Osteocyte (in vitro differentiated cells): ENCODE data around the gene ERRFI1. TPM values are rescaled to one million over a fixed set of nuclear protein-coding genes. Genes with fewer than 3 reads are reported as not detected.

ENCODE experiments used
- DNase-seq: peaks from one replicate; pipeline ENCODE4 v3.0.0; 2021; ENCODE audit warnings: mixed read lengths; ENCODE audit not compliant: unreplicated experiment; ENCODE audit errors: extremely low spot score
- H3K27ac Mint-ChIP-seq: one replicate; pipeline ENCODE4 v1.8.0; 2021; ENCODE audit warnings: mild to moderate bottlenecking, mixed read lengths; ENCODE audit not compliant: unreplicated experiment
- H3K27me3 Mint-ChIP-seq: one replicate; pipeline ENCODE4 v1.8.0; 2021; ENCODE audit warnings: mixed read lengths; ENCODE audit not compliant: unreplicated experiment
- H3K36me3 Mint-ChIP-seq: one replicate; pipeline ENCODE4 v1.8.0; 2021; ENCODE audit warnings: mixed read lengths; ENCODE audit not compliant: unreplicated experiment
- H3K4me1 Mint-ChIP-seq: one replicate; pipeline ENCODE4 v1.8.0; 2021; ENCODE audit warnings: mixed read lengths; ENCODE audit not compliant: unreplicated experiment
- H3K4me3 Mint-ChIP-seq: one replicate; pipeline ENCODE4 v1.8.0; 2021; ENCODE audit warnings: mild to moderate bottlenecking, moderate library complexity, mixed read lengths; ENCODE audit not compliant: unreplicated experiment
- H3K9me3 Mint-ChIP-seq: one replicate; pipeline ENCODE4 v1.8.0; 2021; ENCODE audit warnings: mixed read lengths; ENCODE audit not compliant: unreplicated experiment
- CTCF ChIP-seq: fragments of 200-600 bp; sonication (generic); IDR thresholded peaks from 2 replicates; pipeline ENCODE4 v1.5.0; 2021; ENCODE audit warnings: antibody characterized with exemption, mild to moderate bottlenecking, moderate library complexity
- total RNA-seq: library from RNA; stranded (reverse); gene quantifications from 2 replicates; pipeline ENCODE4 v1.2.1, GENCODE V29; 2021

Gene ERRFI1
- total RNA-seq, 1 donor from 2014 or later = 96.6 TPM

GRCh38 chr1:8040586-8040985, 14.5 kb upstream of the ERRFI1 start:
- H3K9me3 Mint-ChIP-seq = peaks cover 4% of the 10 kb centered on the region
- no peak for DNase-seq
- peaks cover 18% of the 10 kb centered on the region for H3K4me1 Mint-ChIP-seq
- peak overlapping the region; percentile 92 for H3K27ac Mint-ChIP-seq
- no peak for TF ChIP-seq CTCF
- H3K27me3 Mint-ChIP-seq = no peaks in the 10 kb centered on the region
- no peak overlapping the region for H3K4me3 Mint-ChIP-seq
- peaks cover 7% of the 10 kb centered on the region for H3K36me3 Mint-ChIP-seq

GRCh38 chr1:8039071-8039470, 13.0 kb upstream of the ERRFI1 start:
- TF ChIP-seq CTCF = no peak
- Mint-ChIP-seq H3K36me3 (peaks cover 7% of the 10 kb centered on the region), H3K9me3 (peaks cover 4% of the 10 kb centered on the region), H3K4me3 (no peak overlapping the region), H3K27ac (no peak overlapping the region), H3K27me3 (no peaks in the 10 kb centered on the region), H3K4me1 (peaks cover 16% of the 10 kb centered on the region)
- no peak for DNase-seq

- H3K27me3 Mint-ChIP-seq = no peaks in the 10 kb centered on the region
- TF ChIP-seq CTCF = no peak
- H3K9me3 Mint-ChIP-seq = no peaks in the 10 kb centered on the region
- peaks cover 2% of the 10 kb centered on the region for H3K36me3 Mint-ChIP-seq
- H3K4me3 Mint-ChIP-seq = no peak overlapping the region
- no peak for DNase-seq
- peaks cover 19% of the 10 kb centered on the region for H3K4me1 Mint-ChIP-seq
- no peak overlapping the region for H3K27ac Mint-ChIP-seq
Measured at GRCh38 chr1:8035289-8035688, 9.2 kb upstream of the ERRFI1 start.

GRCh38 chr1:8033322-8033721, 7.2 kb upstream of the ERRFI1 start:
- TF ChIP-seq CTCF = no peak
- peaks cover 2% of the 10 kb centered on the region for H3K36me3 Mint-ChIP-seq

GRCh38 chr1:8032366-8032910, 6.3 kb upstream of the ERRFI1 start:
- H3K27ac Mint-ChIP-seq = no peak overlapping the region
- H3K36me3 Mint-ChIP-seq = peaks cover 2% of the 10 kb centered on the region
- H3K27me3 Mint-ChIP-seq = no peaks in the 10 kb centered on the region
- H3K4me1 Mint-ChIP-seq = peaks cover 31% of the 10 kb centered on the region
- no peaks in the 10 kb centered on the region for H3K9me3 Mint-ChIP-seq
- no peak overlapping the region for H3K4me3 Mint-ChIP-seq
- no peak for TF ChIP-seq CTCF
- no peak for DNase-seq

More at GRCh38 chr1:8033322-8033721, 7.2 kb upstream of the ERRFI1 start:
- no peaks in the 10 kb centered on the region for H3K9me3 Mint-ChIP-seq
- H3K27me3 Mint-ChIP-seq = no peaks in the 10 kb centered on the region
- peaks cover 22% of the 10 kb centered on the region for H3K4me1 Mint-ChIP-seq
- DNase-seq = no peak
- H3K27ac Mint-ChIP-seq = no peak overlapping the region
- no peak overlapping the region for H3K4me3 Mint-ChIP-seq
